B cell (primary cell): ENCODE data around the gene UBAC2. TPM values are rescaled to one million over a fixed set of nuclear protein-coding genes. Genes with fewer than 3 reads are reported as not detected.

Source experiments
- ATAC-seq: fragments of 200-7000 bp; cut with Tn5 transposase; one replicate; pipeline ENCODE4 v1.10.0; 2021; ENCODE audit warnings: low read depth, mild to moderate bottlenecking, moderate number of reproducible peaks, moderate library complexity
- CTCF ChIA-PET: fragments of 350-600 bp; sonication (Branson Sonifier 250); formaldehyde crosslinking; loops from one replicate; lab custom pipeline; 2021; ENCODE audit warnings: antibody characterized with exemption, inconsistent platforms; lab: Charles Lee
- POLR2A ChIA-PET: fragments of 350-600 bp; sonication (Branson Sonifier 250); formaldehyde crosslinking; loops from one replicate; lab custom pipeline; 2021; ENCODE audit warnings: antibody characterized with exemption; lab: Charles Lee
- DNase-seq: peaks from one replicate; pipeline ENCODE4 v3.0.0; 2013
- H2AFZ ChIP-seq: 2 replicates; pipeline ENCODE4 v1.6.1; 2012; ENCODE audit warnings: mild to moderate bottlenecking, low read depth, low read length; ENCODE audit not compliant: insufficient read depth, poor library complexity, severe bottlenecking
- H3K27ac ChIP-seq, 2 donors: 1 replicate in 1 of 2; 2 replicates in 1 of 2; pipeline ENCODE4 v1.5.1; 2012 to 2013; ENCODE audit warnings: low read length in 2 of 2, mild to moderate bottlenecking in 2 of 2, moderate library complexity in 1 of 2
- H3K27me3 ChIP-seq, 4 experiments: fragments of 200-600 bp in 1 of 4; sonication (generic) in 1 of 4; replicated peaks in 1 of 4; 1 replicate in 2 of 4; 2 replicates in 2 of 4; pipeline versions ENCODE4 v1.6.1 to v1.7.0; 2013 to 2016; ENCODE audit warnings: low read length in 3 of 4, mild to moderate bottlenecking in 2 of 4, mixed read lengths in 1 of 4, moderate library complexity in 1 of 4; ENCODE audit not compliant: insufficient read depth in 4 of 4, control insufficient read depth in 3 of 4; ENCODE audit errors: control extremely low read depth in 1 of 4
- H3K36me3 ChIP-seq, 2 experiments: replicated peaks in 1 of 2; 1 replicate in 1 of 2; 2 replicates in 1 of 2; pipeline versions ENCODE4 v1.6.1 to v1.7.1; 2013; ENCODE audit warnings: low read length in 1 of 2; ENCODE audit not compliant: insufficient read depth in 2 of 2, control insufficient read depth in 1 of 2; ENCODE audit errors: control extremely low read depth in 1 of 2, extremely low read depth in 1 of 2
- H3K4me1 ChIP-seq, 2 donors: fragments of 200-600 bp in 1 of 2; sonication (generic) in 1 of 2; 1 replicate in 1 of 2; 2 replicates in 1 of 2; pipeline versions ENCODE4 v1.5.1 to v1.6.1; 2013 to 2017; ENCODE audit warnings: low read length in 2 of 2; ENCODE audit not compliant: control insufficient read depth in 2 of 2, insufficient read depth in 2 of 2
- H3K4me2 ChIP-seq: replicated peaks from 2 replicates; pipeline ENCODE3; 2012; ENCODE audit warnings: mild to moderate bottlenecking, low read depth, low read length; ENCODE audit not compliant: poor library complexity, severe bottlenecking
- H3K4me3 ChIP-seq, 5 experiments: fragments of 200-600 bp in 1 of 5; sonication (generic) in 1 of 5; 1 replicate in 3 of 5; 2 replicates in 2 of 5; pipeline versions ENCODE4 v1.5.1 to v1.7.0; 2011 to 2016; ENCODE audit warnings: low read length in 4 of 5, mild to moderate bottlenecking in 4 of 5, low read depth in 2 of 5, control low read depth in 1 of 5, moderate library complexity in 1 of 5; ENCODE audit not compliant: insufficient read depth in 1 of 5; ENCODE audit errors: control extremely low read depth in 1 of 5, extremely low read depth in 1 of 5
- H3K79me2 ChIP-seq: fragments of 200-600 bp; sonication (generic); one replicate; pipeline ENCODE4 v1.6.0; 2016; ENCODE audit warnings: low read length; ENCODE audit not compliant: control insufficient read depth, insufficient read depth
- H3K9ac ChIP-seq: fragments of 200-600 bp; sonication (generic); 2 replicates; pipeline ENCODE4 v1.6.1; 2017; ENCODE audit warnings: mild to moderate bottlenecking, low read length, moderate library complexity
- H3K9me3 ChIP-seq, 3 donors: one replicate each; pipeline versions ENCODE4 v1.6.1 to v1.7.1; 2013; ENCODE audit warnings: low read length in 2 of 3; ENCODE audit not compliant: control insufficient read depth in 2 of 3, insufficient read depth in 1 of 3; ENCODE audit errors: control extremely low read depth in 1 of 3
- H4K20me1 ChIP-seq: 2 replicates; pipeline ENCODE4 v1.6.0; 2012; ENCODE audit warnings: mild to moderate bottlenecking, low read length; ENCODE audit not compliant: insufficient read depth, control insufficient read depth, poor library complexity, severe bottlenecking
- H3K27ac Mint-ChIP-seq: one replicate; pipeline ENCODE4 v1.8.0; 2021; ENCODE audit warnings: mixed read lengths
- H3K27me3 Mint-ChIP-seq: one replicate; pipeline ENCODE4 v1.8.0; 2021; ENCODE audit warnings: mixed read lengths
- H3K4me1 Mint-ChIP-seq: one replicate; pipeline ENCODE4 v1.8.0; 2021; ENCODE audit warnings: mixed read lengths
- H3K4me3 Mint-ChIP-seq: one replicate; pipeline ENCODE4 v1.8.0; 2021; ENCODE audit warnings: mixed read lengths
- H3K9me3 Mint-ChIP-seq: one replicate; pipeline ENCODE4 v1.8.0; 2022; ENCODE audit warnings: mixed read lengths; ENCODE audit not compliant: insufficient read depth
- CTCF ChIP-seq: fragments of 200-600 bp; IDR thresholded peaks from one replicate; pipeline ENCODE4 v1.8.0; 2022; ENCODE audit warnings: antibody characterized with exemption, mild to moderate bottlenecking
- EZH2 ChIP-seq: IDR thresholded peaks from 2 replicates; pipeline ENCODE4 v1.6.1; 2012; ENCODE audit warnings: borderline replicate concordance, low read depth, mild to moderate bottlenecking, moderate library complexity, low read length; ENCODE audit not compliant: insufficient read depth, poor library complexity, severe bottlenecking
- WGBS: methylation state at CpG from one replicate; pipeline ENCODE4 v1.1.5; 2013; ENCODE audit warnings: missing lambda C conversion rate; ENCODE audit not compliant: insufficient coverage; 5-methylcytosine and 5-hydroxymethylcytosine counted together
- intact Hi-C: fragments of 100-400 bp; cut with micrococcal nuclease; formaldehyde crosslinking; loops from one replicate; pipeline ENCODE4 v1.10.0; 2022
- polyA plus RNA-seq: library from polyadenylated mRNA; depleted of rRNA; stranded (reverse); fragments of >200 nt; gene quantifications from 2 replicates; pipeline ENCODE4 v1.2.3, GENCODE V29; 2012
- total RNA-seq, 2 donors: library from RNA; stranded (reverse); fragments of 120-200 nt in 1 of 2; gene quantifications; 1 replicate in 1 of 2; 2 replicates in 1 of 2; pipeline versions ENCODE4 v1.2.3 to v1.2.4, GENCODE V29; 2013 to 2022

The UBAC2 gene
- total and polyA plus RNA-seq, 2 donors (not counting 1 experiment from before 2014, with no cell fraction given), result 56.3 to 60.8 TPM

DNA sequence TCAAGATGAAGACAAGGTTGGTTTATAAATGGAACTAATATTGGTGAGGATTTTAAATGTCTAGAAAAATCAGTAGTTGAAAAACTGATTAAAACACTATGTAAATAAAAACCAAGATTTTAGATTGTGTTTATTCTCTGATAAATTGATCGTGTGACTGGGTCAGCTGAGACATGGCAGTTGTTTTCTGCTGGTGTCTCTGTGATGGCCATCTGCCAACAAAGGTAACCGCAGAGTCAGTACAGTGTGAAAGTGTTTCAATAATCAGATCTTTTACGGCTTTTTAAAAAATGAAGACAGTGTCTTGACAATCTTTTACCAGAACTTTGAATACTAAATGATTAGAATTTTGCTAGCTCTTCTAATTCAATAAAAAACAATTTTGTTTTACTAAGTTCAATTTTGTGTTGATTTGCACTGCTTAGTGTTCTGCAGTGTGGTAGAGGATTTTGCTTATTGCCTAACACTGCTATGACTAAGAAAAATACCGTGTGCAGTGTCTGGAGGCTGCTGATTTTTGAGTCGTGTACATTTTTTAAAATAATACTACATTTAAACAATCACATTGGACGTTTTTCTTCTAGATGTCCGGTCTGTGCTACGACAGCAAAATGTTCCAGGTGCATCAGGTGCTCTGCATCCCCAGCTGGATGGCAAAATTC, 139.2 kb downstream of the UBAC2 start:
- no peak overlapping the region for H3K27ac ChIP-seq
- POLR2A ChIA-PET, result no interaction called here
- peaks cover 45% of the 10 kb centered on the region for H3K4me1 Mint-ChIP-seq

GRCh38 chr13:99340638-99341037, 140.0 kb downstream of the UBAC2 start:
- H3K27ac Mint-ChIP-seq, result no peak overlapping the region
- H3K27me3 ChIP-seq, result no peaks in the 10 kb centered on the region
- no peaks in the 10 kb centered on the region for H3K27me3 Mint-ChIP-seq
- H3K9ac ChIP-seq, result no peak overlapping the region
- ChIA-PET CTCF (interaction anchor here (1.0 to 2.2 kb wide), 3 partner anchors 47 to 96 kb away, joined by 3 to 10 read pairs (median 5); no protein-coding TSS in a partner anchor), POLR2A (no interaction called here)
- H2AFZ ChIP-seq, result no peak overlapping the region
- H3K4me1 Mint-ChIP-seq, result peaks cover 42% of the 10 kb centered on the region
- intact Hi-C loops, result no loop called here
- H3K79me2 ChIP-seq, result peaks cover 34% of the 10 kb centered on the region
- peaks cover 6 to 55% of the 10 kb centered on the region in 2 experiments for H3K36me3 ChIP-seq
- no peak overlapping the region for H3K27ac ChIP-seq
- DNase-seq (no peak), ATAC-seq (no peak)
- no peak overlapping the region for H3K4me2 ChIP-seq
- TF ChIP-seq EZH2, result no peak
- no peak for TF ChIP-seq CTCF
- H3K9me3 Mint-ChIP-seq, result no peaks in the 10 kb centered on the region
- no peak overlapping the region for H3K4me3 Mint-ChIP-seq
- no peaks in the 10 kb centered on the region for H4K20me1 ChIP-seq
- no peak overlapping the region for H3K4me3 ChIP-seq
- H3K4me1 ChIP-seq, result peaks cover 9% of the 10 kb centered on the region in 2 donors
- H3K9me3 ChIP-seq, result no peaks in the 10 kb centered on the region

More for the DNA sequence above, 139.2 kb downstream of the UBAC2 start:
- ATAC-seq, result no peak
- H4K20me1 ChIP-seq, result no peaks in the 10 kb centered on the region
- WGBS, result 93% methylated on average over 5 of the region's 8 CpGs
- H3K4me3 Mint-ChIP-seq, result no peak overlapping the region
- H3K27me3 ChIP-seq, result no peaks in the 10 kb centered on the region
- H3K27me3 Mint-ChIP-seq, result no peaks in the 10 kb centered on the region
- no peak for DNase-seq
- H3K79me2 ChIP-seq, result peaks cover 28% of the 10 kb centered on the region
- TF ChIP-seq CTCF, result no peak
- no peak overlapping the region for H3K4me3 ChIP-seq
- intact Hi-C loops, result no loop called here
- H3K9ac ChIP-seq, result no peak overlapping the region
- peaks cover 15 to 17% of the 10 kb centered on the region in 2 donors for H3K4me1 ChIP-seq
- no peak overlapping the region for H3K27ac Mint-ChIP-seq
- no peak overlapping the region for H3K4me2 ChIP-seq
- H3K9me3 ChIP-seq, result no peaks in the 10 kb centered on the region
- CTCF ChIA-PET, result interaction anchor here (1.0 kb wide), 1 partner anchor 97 kb away, joined by 3 read pairs; no protein-coding TSS in a partner anchor
- no peaks in the 10 kb centered on the region for H3K9me3 Mint-ChIP-seq
- no peak overlapping the region for H2AFZ ChIP-seq
- peaks cover 6 to 48% of the 10 kb centered on the region in 2 experiments for H3K36me3 ChIP-seq
